Activated CD4-positive, alpha-beta T cell treated with anti-CD3 and anti-CD28 coated beads, Interleukin-2, Interleukin-6, amounts not matched to agents 100 ng/mL and 50 ng/mL, durations not matched to agents 16 hours and 8 hours (primary cell): ENCODE measurements around the gene HOXC12.

ENCODE experiments used
- DNase-seq: peaks from one replicate; pipeline ENCODE4 v3.0.0-alpha.2; 2020

HOXC12 gene

GRCh38 chr12:53998110-53998899, 43.6 kb downstream of the HOXC12 start:
- DNase-seq: no peak

GRCh38 chr12:53998900-53999236, 44.2 kb downstream of the HOXC12 start:
- DNase-seq: no peak

GRCh38 chr12:53999559-54000115, 44.9 kb downstream of the HOXC12 start:
- DNase-seq: no peak

- DNase-seq: no peak
Observed at GRCh38 chr12:54000116-54001114, 45.7 kb downstream of the HOXC12 start, which contains the start of gene HOXC9. Gene HOXC9 (plus strand): TSS chr12:54000161. CDS start chr12:54000189, 28 bp downstream.

- DNase-seq: no peak
Observed at GRCh38 chr12:54001283-54002187, 46.8 kb downstream of the HOXC12 start.

GRCh38 chr12:54002278-54002914, 47.7 kb downstream of the HOXC12 start:
- no peak for DNase-seq

- DNase-seq: no peak
Observed at GRCh38 chr12:54002915-54003389, 48.2 kb downstream of the HOXC12 start.

GRCh38 chr12:54003625-54004024, 48.9 kb downstream of the HOXC12 start:
- DNase-seq: no peak

- DNase-seq: no peak
Observed at GRCh38 chr12:54004063-54004840, 49.5 kb downstream of the HOXC12 start.

- no peak for DNase-seq
Observed at GRCh38 chr12:54004841-54005530, 50.3 kb downstream of the HOXC12 start.

- no peak for DNase-seq
Observed at GRCh38 chr12:54005531-54005852, 50.8 kb downstream of the HOXC12 start.

- peak; percentile 87 for DNase-seq
Observed at GRCh38 chr12:54005853-54006558, 51.3 kb downstream of the HOXC12 start.

- no peak for DNase-seq
Observed at GRCh38 chr12:54006559-54007220, 52.0 kb downstream of the HOXC12 start.

GRCh38 chr12:54007538-54008259, 53.0 kb downstream of the HOXC12 start:
- DNase-seq: no peak

- no peak for DNase-seq
Observed at GRCh38 chr12:54008260-54008552, 53.5 kb downstream of the HOXC12 start.
